ENCODE measurements around the gene GON4L.
"Not testable (repeated sequence)": the region's sequence is repeated elsewhere in the genome, so short reads cannot be mapped to it uniquely, and the experiment has no call there.

Gene GON4L

DNA sequence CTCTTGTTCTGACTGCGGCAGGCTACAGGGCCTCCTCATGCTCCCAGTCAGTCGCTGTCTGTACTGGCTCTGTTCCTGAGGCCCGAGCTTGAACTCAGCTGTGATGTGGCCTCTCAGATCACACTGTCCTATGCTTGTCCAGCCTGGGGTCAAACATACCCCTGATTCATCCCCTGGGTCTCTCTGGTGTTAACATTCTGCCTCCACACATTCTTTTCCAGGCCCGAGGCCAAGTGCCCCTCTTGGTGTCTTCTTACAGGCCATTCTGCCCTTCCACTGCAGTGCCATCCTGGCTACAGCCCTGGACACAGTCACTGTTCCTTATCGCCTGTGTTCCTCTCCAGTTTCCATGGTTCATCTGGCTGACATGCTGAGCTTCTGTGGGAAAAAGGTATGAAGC is 108.9 kb downstream of the GON4L start:
- not testable (repeated sequence) for DNase-seq (ENCODE audit: low read depth in 2 of 2)

DNA sequence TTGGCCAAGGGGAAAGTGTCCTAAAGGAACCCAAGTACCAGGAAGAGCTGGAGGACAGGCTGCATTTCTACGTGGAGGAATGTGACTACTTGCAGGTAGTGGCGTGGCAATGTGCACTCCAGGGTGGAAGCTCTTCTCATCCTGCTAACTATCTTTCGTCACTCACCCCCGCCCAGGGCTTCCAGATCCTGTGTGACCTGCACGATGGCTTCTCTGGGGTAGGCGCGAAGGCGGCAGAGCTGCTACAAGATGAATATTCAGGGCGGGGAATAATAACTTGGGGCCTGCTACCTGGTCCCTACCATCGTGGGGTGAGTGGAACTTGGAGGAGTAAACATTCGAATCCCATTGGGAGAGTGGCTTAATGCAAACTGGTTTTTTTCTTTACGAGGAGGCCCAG is 109.4 kb downstream of the GON4L start:
- DNase-seq (ENCODE audit: low read depth in 2 of 2) = not testable (repeated sequence)

DNA sequence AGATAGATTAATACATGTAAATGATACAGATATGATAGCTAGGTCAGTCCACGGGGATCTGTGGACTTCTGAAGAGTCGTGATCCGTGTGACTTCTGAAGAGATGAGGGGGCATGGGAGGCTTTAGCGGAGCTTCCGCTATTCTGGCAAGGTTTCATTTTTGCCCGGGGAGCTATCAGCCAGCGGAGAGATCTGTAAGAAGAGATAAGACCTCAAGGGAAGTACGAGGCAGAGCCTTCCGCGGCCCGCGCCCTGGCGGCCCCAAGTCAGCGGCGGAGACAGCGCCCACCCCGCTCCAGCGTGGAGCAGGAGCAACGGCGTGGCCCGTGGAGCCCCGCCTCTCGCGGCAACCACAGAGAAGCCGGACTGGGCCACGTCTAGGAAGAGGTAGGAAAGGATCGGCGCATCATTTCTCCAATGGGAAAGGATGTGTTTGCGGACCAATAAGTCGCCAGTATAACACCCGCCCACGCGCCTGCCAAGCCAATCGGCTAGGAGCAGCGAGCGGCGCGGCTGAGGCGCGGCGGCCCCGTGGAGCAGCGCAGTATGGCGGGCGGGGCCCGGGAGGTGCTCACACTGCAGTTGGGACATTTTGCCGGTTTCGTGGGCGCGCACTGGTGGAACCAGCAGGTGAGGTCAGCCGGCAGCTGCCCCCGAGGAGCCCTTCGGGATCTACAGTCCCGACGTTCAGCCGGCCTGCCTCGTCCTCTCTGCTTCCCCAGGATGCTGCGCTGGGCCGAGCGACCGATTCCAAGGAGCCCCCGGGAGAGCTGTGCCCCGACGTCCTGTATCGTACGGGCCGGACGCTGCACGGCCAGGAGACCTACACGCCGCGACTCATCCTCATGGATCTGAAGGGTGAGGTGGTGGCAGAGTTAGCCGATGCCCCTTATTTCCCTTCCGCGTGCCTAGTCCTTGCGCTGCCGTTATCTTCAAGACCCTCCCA is 111.5 kb downstream of the GON4L start:
- DNase-seq (ENCODE audit: low read depth in 2 of 2) = peak; percentile 87 to 91

DNA sequence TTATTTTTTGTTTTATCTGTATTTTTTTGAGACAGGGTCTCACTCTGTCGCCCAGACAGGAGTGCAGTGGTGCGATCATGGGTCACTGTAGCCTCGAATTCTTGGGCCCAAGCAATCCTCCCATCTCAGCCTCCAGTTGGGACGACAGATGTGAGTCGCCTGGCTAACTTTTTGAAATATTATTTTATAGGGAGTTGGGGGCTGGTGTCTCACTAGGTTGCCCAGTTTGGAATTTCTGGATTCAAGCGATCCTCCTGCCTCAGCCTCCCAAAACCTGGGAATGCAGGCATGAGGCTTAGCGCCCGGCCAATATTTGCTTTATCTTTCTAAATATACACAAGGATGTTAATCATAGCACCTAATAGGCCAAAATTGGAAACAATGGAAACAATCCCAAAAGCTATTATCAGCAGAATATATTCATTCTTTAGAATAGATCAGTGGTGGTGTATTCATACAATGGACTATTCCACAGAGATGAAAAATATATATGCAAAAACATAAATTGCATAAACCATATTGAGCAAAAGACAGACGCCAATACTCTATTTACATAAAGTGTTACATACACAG is 112.2 kb downstream of the GON4L start:
- no peak for DNase-seq (ENCODE audit: low read depth in 2 of 2)

DNA sequence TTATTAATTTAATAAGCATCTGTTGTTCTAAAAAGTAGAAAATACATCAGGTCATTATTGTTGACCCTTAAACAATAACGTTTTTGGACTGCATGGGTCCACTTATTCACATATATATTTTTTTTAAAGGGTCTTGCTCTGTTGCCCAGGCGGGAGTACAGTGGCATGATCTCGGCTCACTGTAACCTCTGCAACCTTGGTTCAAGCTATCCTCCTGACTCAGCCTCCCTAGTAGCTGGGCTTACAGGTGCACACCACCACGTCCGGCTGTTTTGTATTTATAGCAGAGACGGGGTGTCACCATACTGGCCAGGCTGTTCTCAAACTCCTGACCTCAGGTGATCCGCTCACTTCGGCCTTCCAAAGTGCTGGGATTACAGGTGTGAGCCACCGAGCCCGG is 115.1 kb downstream of the GON4L start:
- no peak for DNase-seq (ENCODE audit: low read depth in 2 of 2)

DNA sequence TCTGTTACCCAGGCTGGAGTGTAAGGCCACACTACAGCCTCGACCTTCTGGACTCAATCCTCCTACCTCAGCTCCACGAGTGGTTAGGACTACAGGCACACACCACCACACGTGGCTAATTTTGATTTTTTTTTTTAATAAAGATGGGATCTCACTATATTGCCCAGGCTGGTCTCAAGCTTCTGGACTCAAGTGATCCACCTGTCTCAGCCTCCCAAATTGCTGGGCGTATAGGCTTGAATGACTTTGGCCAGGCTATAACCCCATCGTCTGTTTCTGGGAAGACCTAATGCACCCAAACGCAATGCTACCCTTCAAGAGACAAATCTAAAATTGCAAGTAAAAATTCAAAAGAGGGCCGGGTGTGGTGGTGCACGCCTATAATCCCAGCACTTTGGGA is 116.0 kb downstream of the GON4L start:
- no peak for DNase-seq (ENCODE audit: low read depth in 2 of 2)

DNA sequence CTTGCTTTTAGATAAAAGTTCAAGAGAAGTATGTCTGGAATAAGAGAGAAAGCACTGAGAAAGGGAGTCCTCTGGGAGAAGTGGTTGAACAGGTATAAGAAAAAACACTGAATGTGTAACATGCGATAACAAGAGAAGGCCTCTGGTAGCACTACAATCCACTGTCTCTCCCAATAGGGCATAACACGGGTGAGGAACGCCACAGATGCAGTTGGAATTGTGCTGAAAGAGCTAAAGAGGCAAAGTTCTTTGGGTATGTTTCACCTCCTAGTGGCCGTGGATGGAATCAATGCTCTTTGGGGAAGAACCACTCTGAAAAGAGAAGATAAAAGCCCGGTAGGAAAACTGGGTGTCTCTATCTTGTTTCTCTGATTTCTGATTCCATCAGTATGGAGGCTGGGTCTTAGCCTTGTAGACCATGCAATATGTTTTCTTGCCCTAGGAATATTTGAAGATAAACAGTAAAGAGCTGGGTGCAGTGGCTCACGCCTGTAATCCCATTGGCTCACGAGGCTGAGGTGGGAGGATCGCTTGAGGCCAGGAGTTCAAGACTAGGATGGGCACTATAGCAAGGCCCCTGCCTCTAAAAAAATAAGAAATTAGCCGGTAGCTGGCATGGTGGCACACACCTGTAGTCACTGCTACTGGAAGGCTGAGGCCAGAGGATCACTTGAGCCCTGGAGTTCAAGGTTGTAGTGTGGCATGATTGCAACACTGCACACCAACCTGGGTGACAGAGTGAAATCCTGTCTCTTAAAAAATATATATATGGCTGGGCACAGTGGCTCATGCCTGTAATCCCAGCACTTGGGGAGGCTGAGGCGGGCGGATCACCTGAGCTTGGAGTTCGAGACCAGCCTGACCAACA is 127.7 kb downstream of the GON4L start:
- no peak for DNase-seq (ENCODE audit: low read depth in 2 of 2)

DNA sequence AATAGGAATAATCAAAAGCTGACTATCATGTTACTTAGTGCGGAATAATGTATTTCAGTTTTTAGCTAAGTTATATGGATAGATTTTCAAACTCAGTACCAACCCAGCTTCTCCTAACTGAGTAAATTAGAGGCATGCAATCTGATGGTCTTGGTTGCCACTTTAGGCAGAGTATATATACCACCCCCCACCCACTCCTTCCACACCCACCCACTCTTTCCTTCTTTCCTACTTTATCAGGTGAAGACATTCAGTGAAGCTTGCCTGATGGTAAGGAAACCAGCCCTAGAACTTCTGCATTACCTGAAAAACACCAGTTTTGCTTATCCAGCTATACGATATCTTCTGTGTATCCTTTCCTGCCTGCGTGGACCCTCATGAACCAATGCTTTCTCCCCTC is 131.9 kb downstream of the GON4L start:
- no peak for DNase-seq (ENCODE audit: low read depth in 2 of 2)

DNA sequence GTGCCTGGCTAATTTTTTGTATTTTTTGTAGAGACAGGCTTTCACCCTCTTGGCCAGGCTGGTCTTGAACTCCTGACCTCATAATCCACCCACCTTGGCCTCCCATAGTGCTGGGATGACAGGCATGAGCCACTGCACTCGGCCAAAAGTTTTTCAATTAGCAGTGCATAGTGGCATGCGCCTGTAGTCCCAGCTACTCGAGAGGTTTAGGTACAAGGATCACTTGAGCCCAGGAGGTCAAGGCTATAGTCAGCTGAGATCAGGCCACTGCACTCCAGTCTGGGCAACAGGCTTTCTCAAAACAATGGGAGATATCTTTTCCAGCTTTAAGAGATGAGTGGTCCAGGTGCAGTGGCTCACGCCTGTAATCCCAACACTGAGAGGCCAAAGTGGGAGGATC is 137.3 kb downstream of the GON4L start:
- DNase-seq (ENCODE audit: low read depth in 2 of 2) = no peak

DNA sequence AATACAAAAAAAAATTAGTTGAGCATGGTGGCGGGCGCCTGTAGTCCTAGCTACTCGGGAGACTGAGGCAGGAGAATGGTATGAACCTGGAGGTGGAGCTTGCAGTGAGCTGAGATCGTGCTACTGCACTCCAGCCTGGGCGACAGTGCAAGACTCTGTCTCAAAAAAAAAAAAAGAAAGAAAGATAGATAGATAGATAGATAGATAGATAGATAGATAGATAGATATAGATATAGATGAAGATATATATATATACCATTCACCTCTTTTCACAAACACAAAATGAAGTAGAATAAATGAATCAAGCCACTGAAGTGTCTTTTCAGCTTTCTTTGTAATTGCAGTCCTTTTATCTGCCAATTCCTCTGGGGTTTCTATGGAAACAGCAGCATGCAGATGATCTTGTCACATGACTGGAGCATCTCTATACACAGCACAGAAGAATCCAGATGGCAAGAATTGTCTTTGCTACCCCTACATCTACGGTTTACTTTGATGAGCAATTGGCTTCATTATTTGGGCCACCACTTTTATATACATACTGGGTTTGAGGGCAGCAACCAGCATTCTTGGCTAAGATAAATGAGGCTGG is 138.4 kb downstream of the GON4L start:
- DNase-seq (ENCODE audit: low read depth in 2 of 2) = not testable (repeated sequence)

DNA sequence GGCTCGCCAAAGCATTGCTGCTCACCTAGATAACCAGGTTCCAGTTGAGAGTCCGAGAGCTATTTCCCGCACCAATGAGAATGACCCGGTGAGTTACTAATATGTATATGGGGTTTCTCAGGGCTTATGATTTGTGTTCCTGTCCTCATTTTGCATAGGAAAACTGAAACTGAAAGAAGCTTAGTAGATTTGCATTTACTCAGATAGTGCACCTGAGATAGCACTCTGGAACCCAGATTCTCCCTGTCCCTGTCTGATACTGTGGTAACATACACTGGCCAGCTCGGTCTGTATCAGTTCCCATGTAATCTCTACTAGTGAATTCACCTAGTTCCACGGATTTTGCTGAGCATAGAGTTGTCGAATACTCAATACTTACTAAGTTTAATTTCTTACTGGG is 140.0 kb downstream of the GON4L start:
- DNase-seq (ENCODE audit: low read depth in 2 of 2) = no peak

DNA sequence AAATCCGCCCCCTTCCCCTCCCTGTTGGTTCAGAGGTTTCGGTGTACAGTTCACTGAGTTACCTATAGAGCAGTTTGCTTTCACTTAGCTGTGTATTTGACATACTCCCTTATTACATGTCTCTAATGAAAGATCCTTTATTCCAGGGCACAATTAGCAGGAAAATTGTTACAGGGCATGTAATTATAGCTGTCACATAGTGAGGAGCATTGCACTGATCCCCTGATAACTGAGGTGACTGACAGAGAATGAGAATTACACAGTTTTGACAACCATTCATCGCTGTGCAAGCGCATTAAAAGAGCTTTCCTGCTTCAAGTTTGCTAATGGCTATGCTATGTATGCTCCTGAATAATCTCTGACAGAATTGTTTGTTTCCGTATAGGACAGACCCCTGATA is 141.2 kb downstream of the GON4L start:
- no peak for DNase-seq (ENCODE audit: low read depth in 2 of 2)

DNA sequence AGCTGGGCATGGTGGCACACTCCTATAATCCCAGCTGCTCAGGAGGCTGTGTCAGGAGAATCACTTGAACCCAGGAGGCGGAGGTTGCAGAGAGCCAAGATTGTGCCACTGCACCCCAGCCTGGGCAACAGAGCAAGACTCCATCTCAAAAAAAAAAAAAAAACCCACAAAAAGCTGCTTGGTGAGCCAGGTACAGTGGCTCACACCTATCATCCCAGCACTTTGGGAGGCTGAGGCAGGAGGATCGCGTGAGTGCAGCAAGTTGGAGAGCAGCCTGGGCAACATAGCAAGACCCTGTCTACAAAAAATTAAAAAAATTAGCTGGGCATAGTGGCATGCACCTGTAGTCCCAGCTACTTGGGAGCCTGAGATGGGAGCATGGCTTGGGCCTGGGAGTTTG is 142.0 kb downstream of the GON4L start:
- not testable (repeated sequence) for DNase-seq (ENCODE audit: low read depth in 2 of 2)

DNA sequence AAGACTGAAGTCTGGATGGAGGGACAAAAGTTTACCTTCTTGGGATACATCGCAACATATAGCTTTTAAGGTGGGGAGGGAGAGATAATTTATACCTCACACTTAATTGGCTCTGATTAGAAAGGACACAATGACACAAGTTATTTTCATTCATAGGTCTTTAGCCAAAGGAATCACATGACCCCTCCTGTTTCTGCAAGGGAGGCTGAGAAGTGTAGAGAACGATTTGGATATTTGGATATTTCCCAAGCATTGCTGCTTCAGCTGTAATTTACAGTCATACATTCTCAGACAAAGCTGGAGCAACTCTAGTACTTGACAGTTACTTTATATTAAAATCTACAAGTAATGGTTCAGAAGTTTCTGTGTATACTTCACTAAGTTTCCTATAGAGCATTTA is 143.9 kb downstream of the GON4L start:
- DNase-seq (ENCODE audit: low read depth in 2 of 2) = no peak

DNA sequence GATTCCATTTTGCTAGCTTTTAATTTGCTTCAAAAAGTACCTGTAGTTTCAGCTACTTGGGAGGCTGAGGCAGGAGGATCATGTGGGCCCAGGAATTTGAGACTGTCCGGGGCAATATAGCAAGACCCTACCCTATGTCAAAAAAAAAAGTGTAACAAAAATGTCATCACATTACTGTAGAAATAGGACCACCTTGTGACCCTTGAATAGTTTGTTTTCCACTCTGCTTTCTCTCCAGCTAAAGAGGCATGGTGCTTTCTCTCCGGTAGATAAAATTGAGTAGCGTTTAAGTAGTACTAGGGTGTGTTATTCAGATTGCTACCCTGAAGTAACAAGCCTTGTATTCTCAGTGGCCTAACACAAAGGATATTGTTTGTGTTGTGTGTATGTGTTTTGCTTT is 144.4 kb downstream of the GON4L start:
- not testable (repeated sequence) for DNase-seq (ENCODE audit: low read depth in 2 of 2)

DNA sequence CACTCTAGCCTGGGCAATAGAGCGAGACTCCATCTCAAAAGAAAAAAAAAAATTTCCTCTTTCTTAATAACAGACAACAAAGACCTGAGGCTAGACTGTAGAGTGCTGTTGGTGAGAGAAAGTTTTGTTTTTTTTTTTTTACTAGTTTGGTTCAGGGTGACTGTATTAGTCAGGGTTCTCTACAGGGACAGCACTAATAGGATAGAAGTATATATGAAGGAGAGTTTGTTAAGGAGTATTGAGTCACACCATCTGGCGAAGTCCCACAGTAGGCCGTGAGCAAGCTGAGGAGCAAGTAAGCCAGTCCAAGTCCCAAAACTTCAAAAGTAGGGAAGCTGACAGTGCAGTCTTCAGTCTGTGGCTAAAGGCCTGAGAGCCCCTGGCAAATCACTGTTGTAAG is 145.6 kb downstream of the GON4L start:
- DNase-seq (ENCODE audit: low read depth in 2 of 2) = not testable (repeated sequence)

DNA sequence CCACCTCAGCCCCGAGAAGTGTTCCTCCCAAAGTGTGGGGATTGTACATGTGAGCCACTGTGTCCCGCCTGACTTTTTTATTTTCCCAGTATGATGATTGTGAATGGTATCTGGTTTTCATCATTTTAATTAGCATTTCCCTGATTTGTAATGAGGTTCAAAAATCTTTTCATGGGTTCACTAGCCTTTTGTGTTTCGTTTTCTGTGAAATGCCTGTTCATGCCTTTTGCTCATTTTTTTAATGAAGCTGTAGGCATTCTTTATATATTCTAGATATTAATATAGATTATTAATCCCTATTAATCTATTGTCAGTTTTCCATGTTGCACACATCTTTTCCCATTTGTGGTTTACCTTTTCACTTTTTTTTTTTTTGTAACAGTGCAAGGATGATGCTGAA is 147.6 kb downstream of the GON4L start:
- no peak for DNase-seq (ENCODE audit: low read depth in 2 of 2)

DNA sequence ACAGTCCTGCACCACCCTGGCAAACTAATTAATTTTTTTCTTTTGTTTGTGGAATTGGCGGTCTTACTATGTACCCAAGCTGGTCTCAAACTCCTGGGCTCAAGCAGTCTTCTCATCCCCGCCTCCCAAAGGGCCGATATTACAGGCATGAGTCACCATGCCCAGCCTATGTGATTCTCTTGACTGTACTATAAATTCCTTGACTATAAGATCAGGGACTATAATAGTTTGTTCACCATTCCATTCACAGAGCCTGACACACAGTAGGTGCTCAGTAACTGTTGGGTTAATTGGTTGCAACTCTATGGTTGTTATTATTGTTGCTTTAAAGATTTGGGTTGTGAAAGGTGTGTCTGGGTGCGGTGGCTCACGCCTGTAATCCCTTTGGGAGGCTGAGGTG is 150.9 kb downstream of the GON4L start:
- DNase-seq (ENCODE audit: low read depth in 2 of 2) = no peak

DNA sequence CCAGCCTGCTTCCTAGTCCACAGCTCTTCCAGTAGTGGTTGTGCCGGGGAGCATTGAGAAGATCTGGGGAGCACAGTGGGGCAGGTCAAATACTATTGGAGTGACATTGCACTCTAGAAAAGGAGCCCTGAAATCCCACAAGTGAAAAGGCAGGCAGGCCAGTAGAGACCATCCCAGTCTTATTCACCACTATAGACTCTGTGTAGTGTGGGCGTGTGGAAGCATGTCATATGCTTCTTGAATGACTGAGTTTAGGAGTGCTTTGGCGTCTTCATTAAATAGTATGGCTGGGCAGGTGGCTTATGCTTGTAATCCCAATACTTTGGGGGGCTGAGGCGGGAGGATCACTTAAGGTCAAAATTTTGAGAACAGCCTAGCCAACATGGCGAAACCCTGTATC is 152.6 kb downstream of the GON4L start:
- DNase-seq (ENCODE audit: low read depth in 2 of 2) = not testable (repeated sequence)

DNA sequence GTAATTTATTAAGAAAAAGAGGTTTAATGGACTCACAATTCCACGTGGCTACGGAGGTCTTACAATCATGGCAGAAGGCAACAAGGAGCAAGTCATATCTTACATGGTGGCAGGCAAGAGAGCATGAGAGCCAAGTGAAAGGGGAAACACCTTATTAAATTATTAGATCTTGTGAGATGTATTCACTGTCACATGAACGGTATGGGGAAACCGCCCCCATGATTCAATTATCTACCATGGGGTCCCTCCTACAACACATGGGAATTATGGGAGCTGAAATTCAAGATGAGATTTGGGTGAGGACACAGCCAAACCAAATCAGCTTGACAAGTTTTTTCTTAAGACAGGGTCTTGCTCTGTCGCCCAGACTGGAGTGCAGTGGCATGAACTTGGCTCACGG is 153.8 kb downstream of the GON4L start:
- DNase-seq (ENCODE audit: low read depth in 2 of 2) = no peak

DNA sequence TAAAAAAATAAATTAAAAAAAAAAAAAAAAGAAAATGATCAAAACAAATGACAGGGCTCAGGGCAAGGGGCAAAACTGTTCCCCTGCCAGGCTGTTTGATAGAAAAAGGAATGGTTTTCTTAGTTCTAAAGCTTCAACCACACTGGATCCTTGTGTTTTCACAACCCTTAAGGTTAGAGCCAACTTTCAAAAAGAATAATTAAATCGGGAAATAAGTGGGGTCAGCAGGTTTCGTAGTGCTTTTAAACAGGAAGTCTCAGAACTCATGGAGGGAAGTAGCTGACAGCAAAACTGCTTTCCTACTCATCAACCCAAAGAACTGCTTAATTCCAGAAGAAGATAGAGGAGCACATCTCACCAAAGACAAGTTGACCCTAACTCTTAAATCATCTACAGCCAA is 155.3 kb downstream of the GON4L start:
- not testable (repeated sequence) for DNase-seq (ENCODE audit: low read depth in 2 of 2)
